Activated CD4-positive, alpha-beta T cell treated with anti-CD3 and anti-CD28 coated beads, Interleukin-2, amount 10 ng/mL, durations not matched to agents 7 days and 5 days (primary cell): ENCODE results near the gene NBAS. TPM values are rescaled to one million over a fixed set of nuclear protein-coding genes. Genes with fewer than 3 reads are reported as not detected.
"Not testable (repeated sequence)": the region's sequence is repeated elsewhere in the genome, so short reads cannot be mapped to it uniquely, and the experiment has no call there.

Source experiments
- CTCF ChIA-PET: fragments of 350-600 bp; sonication (Branson Sonifier 250); formaldehyde crosslinking; loops from one replicate; lab custom pipeline; 2021; ENCODE audit warnings: antibody characterized with exemption; lab: Charles Lee
- POLR2A ChIA-PET: fragments of 350-600 bp; sonication (Branson Sonifier 250); formaldehyde crosslinking; loops from one replicate; lab custom pipeline; 2021; ENCODE audit warnings: antibody characterized with exemption; lab: Charles Lee
- DNase-seq: peaks from one replicate; pipeline ENCODE4 v3.0.0-alpha.2; 2020
- H3K27ac Mint-ChIP-seq: one replicate; pipeline ENCODE4 v1.8.0; 2021; ENCODE audit warnings: mild to moderate bottlenecking, moderate library complexity, mixed read lengths
- H3K27me3 Mint-ChIP-seq: one replicate; pipeline ENCODE4 v1.8.0; 2021; ENCODE audit warnings: mixed read lengths
- H3K36me3 Mint-ChIP-seq: one replicate; pipeline ENCODE4 v1.8.0; 2021; ENCODE audit warnings: low read depth, mixed read lengths
- H3K4me1 Mint-ChIP-seq: one replicate; pipeline ENCODE4 v1.8.0; 2021; ENCODE audit warnings: mixed read lengths
- H3K4me3 Mint-ChIP-seq: one replicate; pipeline ENCODE4 v1.8.0; 2021; ENCODE audit warnings: mild to moderate bottlenecking, moderate library complexity, mixed read lengths
- H3K9me3 Mint-ChIP-seq: one replicate; pipeline ENCODE4 v1.8.0; 2021; ENCODE audit warnings: mixed read lengths
- total RNA-seq, 2 experiments: library from RNA; stranded (reverse); gene quantifications; one replicate each; pipeline ENCODE4 v1.2.3, GENCODE V29; 2021

NBAS gene
- total RNA-seq, 2 experiments from 2014 or later: 33.0 to 36.5 TPM

DNA sequence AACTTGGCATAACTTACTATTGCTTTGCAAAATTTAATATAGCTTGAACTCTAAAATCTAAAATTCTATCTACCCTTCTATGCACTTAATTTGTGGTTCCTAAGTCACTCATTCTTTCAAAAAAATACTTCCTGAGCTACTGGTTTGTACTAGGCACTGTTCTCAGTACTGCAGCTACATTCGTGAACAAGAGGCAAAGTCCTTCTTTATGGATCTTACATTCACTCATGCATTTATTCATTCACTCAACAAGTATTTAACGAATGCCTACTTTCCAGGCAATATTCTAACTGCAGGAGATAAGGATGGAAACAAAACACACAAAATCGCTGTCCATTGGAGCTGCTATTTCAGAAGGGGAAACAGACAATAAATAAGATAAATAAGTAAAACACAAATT lies 104.8 kb downstream of the NBAS start:
- DNase-seq: no peak
- ChIA-PET CTCF (interaction anchor here (0.5 to 1.5 kb wide), 2 partner anchors 30 to 95 kb away, joined by 3 read pairs; no protein-coding TSS in a partner anchor), POLR2A (no interaction called here)
- Mint-ChIP-seq H3K36me3 (peaks cover 18% of the 10 kb centered on the region), H3K27ac (no peak overlapping the region), H3K4me1 (no peaks in the 10 kb centered on the region), H3K9me3 (no peaks in the 10 kb centered on the region), H3K27me3 (no peaks in the 10 kb centered on the region), H3K4me3 (no peak overlapping the region)

- no peak overlapping the region for H3K4me3 Mint-ChIP-seq
- ChIA-PET POLR2A (no interaction called here), CTCF (no interaction called here)
- H3K27me3 Mint-ChIP-seq: no peaks in the 10 kb centered on the region
- no peaks in the 10 kb centered on the region for H3K9me3 Mint-ChIP-seq
- H3K36me3 Mint-ChIP-seq: peaks cover 24% of the 10 kb centered on the region
- H3K27ac Mint-ChIP-seq: no peak overlapping the region
- H3K4me1 Mint-ChIP-seq: no peaks in the 10 kb centered on the region
- no peak for DNase-seq
Observed at GRCh38 chr2:15450808-15451207, 110.3 kb downstream of the NBAS start.

DNA sequence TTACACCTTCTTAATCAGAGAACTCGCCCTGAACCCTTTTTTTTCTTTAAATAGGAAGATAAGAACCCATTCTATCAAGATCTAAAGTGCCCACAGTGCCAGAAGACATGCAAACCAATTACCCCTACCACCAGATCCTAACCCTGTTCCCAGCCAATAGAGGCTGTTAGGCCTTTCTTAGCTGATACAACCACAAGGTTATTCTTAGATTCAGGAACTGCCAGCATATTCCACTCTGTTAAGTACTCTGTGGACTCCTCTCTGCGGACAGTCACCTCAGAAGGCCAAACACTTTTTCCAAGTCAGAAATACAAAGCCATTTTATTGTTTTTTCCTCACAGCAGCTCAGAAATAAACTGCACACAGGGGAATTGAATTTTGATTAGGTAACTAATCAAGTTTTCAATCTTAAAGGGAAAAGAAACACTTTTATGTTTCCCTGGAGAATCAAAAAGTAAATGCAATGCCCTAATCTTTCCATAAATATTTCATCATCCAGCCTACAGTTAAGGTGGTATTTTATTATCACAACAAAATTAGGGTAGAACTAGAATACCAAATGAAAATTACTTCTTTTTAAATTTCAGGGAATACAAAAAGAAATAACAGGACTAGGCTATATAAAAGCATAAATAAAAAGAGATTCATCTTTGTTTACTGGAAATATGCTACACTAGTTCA lies 111.4 kb downstream of the NBAS start:
- H3K4me3 Mint-ChIP-seq: no peak overlapping the region
- H3K9me3 Mint-ChIP-seq: peaks cover 2% of the 10 kb centered on the region
- H3K4me1 Mint-ChIP-seq: no peaks in the 10 kb centered on the region
- no peak for DNase-seq
- peaks cover 27% of the 10 kb centered on the region for H3K36me3 Mint-ChIP-seq
- H3K27me3 Mint-ChIP-seq: no peaks in the 10 kb centered on the region
- H3K27ac Mint-ChIP-seq: no peak overlapping the region
- CTCF ChIA-PET: no interaction called here
- POLR2A ChIA-PET: no interaction called here

GRCh38 chr2:15448250-15448839 lies 112.8 kb downstream of the NBAS start:
- peaks cover 25% of the 10 kb centered on the region for H3K36me3 Mint-ChIP-seq
- DNase-seq: no peak
- H3K4me3 Mint-ChIP-seq: no peak overlapping the region
- no peak overlapping the region for H3K27ac Mint-ChIP-seq
- H3K27me3 Mint-ChIP-seq: no peaks in the 10 kb centered on the region
- no peaks in the 10 kb centered on the region for H3K4me1 Mint-ChIP-seq
- H3K9me3 Mint-ChIP-seq: peaks cover 2% of the 10 kb centered on the region
- CTCF ChIA-PET: no interaction called here
- POLR2A ChIA-PET: no interaction called here

- peaks cover 2% of the 10 kb centered on the region for H3K9me3 Mint-ChIP-seq
- H3K4me3 Mint-ChIP-seq: no peak overlapping the region
- peaks cover 18% of the 10 kb centered on the region for H3K36me3 Mint-ChIP-seq
- CTCF ChIA-PET: no interaction called here
- no peaks in the 10 kb centered on the region for H3K27me3 Mint-ChIP-seq
- no peak for DNase-seq
- no peaks in the 10 kb centered on the region for H3K4me1 Mint-ChIP-seq
- H3K27ac Mint-ChIP-seq: no peak overlapping the region
- POLR2A ChIA-PET: no interaction called here
Observed at GRCh38 chr2:15447381-15447780, 113.8 kb downstream of the NBAS start.

GRCh38 chr2:15446961-15447360 lies 114.2 kb downstream of the NBAS start:
- ChIA-PET POLR2A (no interaction called here), CTCF (no interaction called here)
- no peak for DNase-seq
- Mint-ChIP-seq H3K9me3 (peaks cover 2% of the 10 kb centered on the region), H3K36me3 (peaks cover 18% of the 10 kb centered on the region), H3K27ac (no peak overlapping the region), H3K27me3 (no peaks in the 10 kb centered on the region), H3K4me1 (no peaks in the 10 kb centered on the region), H3K4me3 (no peak overlapping the region)

- Mint-ChIP-seq H3K4me3 (no peak overlapping the region), H3K4me1 (no peaks in the 10 kb centered on the region), H3K27me3 (no peaks in the 10 kb centered on the region), H3K9me3 (peaks cover 2% of the 10 kb centered on the region), H3K27ac (no peak overlapping the region), H3K36me3 (peaks cover 17% of the 10 kb centered on the region)
- POLR2A ChIA-PET: no interaction called here
- no peak for DNase-seq
- CTCF ChIA-PET: no interaction called here
Observed at GRCh38 chr2:15445891-15446562, 115.1 kb downstream of the NBAS start.

GRCh38 chr2:15439768-15440524 lies 121.2 kb downstream of the NBAS start:
- not testable (repeated sequence) for H3K4me3 Mint-ChIP-seq

DNA sequence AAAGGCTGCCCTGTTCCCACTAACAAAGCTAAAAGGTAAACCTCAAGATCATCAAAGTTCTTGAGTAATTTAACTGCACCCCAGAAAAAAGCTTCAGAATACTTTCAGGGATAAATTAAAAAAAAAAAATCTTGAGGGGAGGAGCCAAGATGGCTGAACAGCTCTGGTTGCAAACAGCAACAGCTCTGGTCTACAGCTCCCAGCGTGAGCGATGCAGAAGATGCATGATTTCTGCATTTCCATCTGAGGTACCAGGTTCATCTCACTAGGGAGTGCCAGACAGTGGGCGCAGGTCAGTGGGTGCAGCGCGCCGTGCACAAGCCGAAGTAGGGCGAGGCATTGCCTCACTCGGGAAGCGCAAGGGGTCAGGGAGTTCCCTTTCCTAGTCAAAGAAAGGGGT lies 121.8 kb downstream of the NBAS start:
- H3K36me3 Mint-ChIP-seq, H3K27ac Mint-ChIP-seq, H3K27me3 Mint-ChIP-seq, H3K9me3 Mint-ChIP-seq, H3K4me1 Mint-ChIP-seq, DNase-seq, POLR2A ChIA-PET, H3K4me3 Mint-ChIP-seq: not testable (repeated sequence)
- CTCF ChIA-PET: interaction anchor here (0.6 to 0.9 kb wide), 4 partner anchors 23 to 204 kb away, joined by 3 to 4 read pairs (median 4); no protein-coding TSS in a partner anchor

More at GRCh38 chr2:15439768-15440524, 121.2 kb downstream of the NBAS start:
- CTCF ChIA-PET: interaction anchor here (0.6 to 0.9 kb wide), 4 partner anchors 23 to 203 kb away, joined by 3 to 4 read pairs (median 4); no protein-coding TSS in a partner anchor
- H3K4me1 Mint-ChIP-seq, POLR2A ChIA-PET, DNase-seq, H3K36me3 Mint-ChIP-seq, H3K27me3 Mint-ChIP-seq, H3K27ac Mint-ChIP-seq, H3K9me3 Mint-ChIP-seq: not testable (repeated sequence)

GRCh38 chr2:15436195-15436594 lies 124.9 kb downstream of the NBAS start:
- H3K9me3 Mint-ChIP-seq: no peaks in the 10 kb centered on the region
- H3K27ac Mint-ChIP-seq: no peak overlapping the region
- no peaks in the 10 kb centered on the region for H3K4me1 Mint-ChIP-seq
- no peak overlapping the region for H3K4me3 Mint-ChIP-seq
- H3K36me3 Mint-ChIP-seq: peaks cover 3% of the 10 kb centered on the region
- no peak for DNase-seq
- no peaks in the 10 kb centered on the region for H3K27me3 Mint-ChIP-seq
- ChIA-PET POLR2A (no interaction called here), CTCF (no interaction called here)

- Mint-ChIP-seq H3K4me3 (no peak overlapping the region), H3K9me3 (no peaks in the 10 kb centered on the region), H3K27me3 (no peaks in the 10 kb centered on the region), H3K4me1 (no peaks in the 10 kb centered on the region), H3K36me3 (peaks cover 3% of the 10 kb centered on the region), H3K27ac (no peak overlapping the region)
- CTCF ChIA-PET: no interaction called here
- POLR2A ChIA-PET: no interaction called here
- no peak for DNase-seq
Observed at GRCh38 chr2:15435474-15435873, 125.7 kb downstream of the NBAS start.

- no peaks in the 10 kb centered on the region for H3K4me1 Mint-ChIP-seq
- ChIA-PET CTCF (interaction anchor here (1.1 kb wide), 1 partner anchor 11 kb away, joined by 3 read pairs; no protein-coding TSS in a partner anchor), POLR2A (no interaction called here)
- no peak overlapping the region for H3K27ac Mint-ChIP-seq
- no peaks in the 10 kb centered on the region for H3K27me3 Mint-ChIP-seq
- H3K4me3 Mint-ChIP-seq: no peak overlapping the region
- DNase-seq: no peak
- H3K9me3 Mint-ChIP-seq: no peaks in the 10 kb centered on the region
- no peaks in the 10 kb centered on the region for H3K36me3 Mint-ChIP-seq
Observed at GRCh38 chr2:15432642-15433256, 128.4 kb downstream of the NBAS start.
